NCI-H748 treated with DMSO at 0.1 percent for 48 hours (cell line): ENCODE results near the gene NEURL1B.

Experiments
- DNase-seq: peaks from one replicate; lab custom pipeline; 2025; lab: John Stamatoyannopoulos, UW

Gene NEURL1B

DNA sequence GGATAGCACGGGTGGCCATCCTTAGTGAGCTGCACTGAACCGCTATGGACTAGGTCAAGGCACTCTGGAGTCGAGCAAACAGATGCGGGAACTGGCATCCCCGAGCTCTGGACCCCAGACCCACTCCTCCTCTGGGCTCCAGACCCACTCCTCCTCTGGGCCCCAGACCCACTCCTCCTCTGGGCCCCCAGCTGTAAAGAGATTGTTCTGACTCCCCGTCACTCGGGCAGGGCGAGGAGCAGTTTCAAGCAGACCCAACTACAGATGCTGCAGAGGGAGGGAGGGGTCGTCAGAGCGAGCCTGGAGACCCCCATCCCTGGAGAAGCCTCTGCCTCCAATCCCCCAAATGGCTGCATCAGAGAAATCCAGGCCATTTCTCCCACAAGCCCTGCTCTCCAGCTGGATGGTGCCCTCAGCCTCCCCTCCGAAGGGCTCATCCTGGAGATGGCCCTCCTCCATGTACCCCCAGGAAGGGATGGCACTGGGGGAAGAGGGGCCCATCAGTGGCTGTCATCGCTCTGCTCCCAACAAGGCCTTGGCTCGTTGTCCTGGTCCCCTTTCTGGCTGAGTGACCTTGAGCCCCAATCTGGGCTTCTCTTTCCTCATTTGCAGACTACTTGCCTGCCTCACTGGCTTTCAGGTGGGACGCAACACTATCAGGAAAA, 91.3 kb downstream of the NEURL1B start:
- no peak for DNase-seq

DNA sequence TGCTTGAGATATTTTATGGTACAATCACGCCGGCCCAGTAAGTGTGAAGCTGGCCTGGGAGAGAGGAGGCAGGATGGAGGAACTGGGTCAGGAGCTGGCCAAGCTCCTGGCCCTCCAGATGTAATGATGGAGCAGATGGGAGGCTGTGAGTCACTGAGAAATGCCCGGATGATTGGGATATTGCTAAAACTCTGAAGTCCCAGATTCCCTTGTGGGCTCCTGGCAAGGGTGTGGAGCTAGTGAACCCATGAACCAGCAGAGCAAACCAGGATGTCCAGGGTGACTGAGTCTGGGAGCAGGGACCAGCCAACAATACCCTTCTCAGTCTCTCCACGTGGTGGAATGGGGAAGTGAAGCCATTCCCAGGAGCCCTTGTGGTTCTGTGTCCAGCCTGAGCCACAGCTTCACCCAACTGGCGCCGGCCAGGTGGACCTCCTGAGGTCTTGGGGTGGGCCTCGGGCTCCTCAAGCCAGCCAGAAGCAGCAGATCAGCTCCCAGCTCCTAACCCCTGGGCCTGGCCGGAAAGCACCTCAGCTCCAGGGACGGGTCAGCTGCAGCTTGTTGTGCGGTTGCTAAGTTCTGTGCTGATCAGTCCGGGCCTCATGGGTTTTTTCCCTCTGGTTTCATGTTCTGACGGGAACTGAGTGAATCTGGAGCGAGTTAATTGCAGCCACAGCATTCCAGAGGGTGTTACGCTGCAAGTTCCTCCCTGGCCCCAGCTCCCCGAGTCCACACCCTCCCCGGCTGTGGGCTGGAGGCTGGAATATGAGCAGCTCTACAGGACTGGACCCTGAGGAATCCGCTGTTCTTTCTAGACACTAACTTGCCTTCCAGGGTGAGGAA, 92.3 kb downstream of the NEURL1B start:
- no peak for DNase-seq

DNA sequence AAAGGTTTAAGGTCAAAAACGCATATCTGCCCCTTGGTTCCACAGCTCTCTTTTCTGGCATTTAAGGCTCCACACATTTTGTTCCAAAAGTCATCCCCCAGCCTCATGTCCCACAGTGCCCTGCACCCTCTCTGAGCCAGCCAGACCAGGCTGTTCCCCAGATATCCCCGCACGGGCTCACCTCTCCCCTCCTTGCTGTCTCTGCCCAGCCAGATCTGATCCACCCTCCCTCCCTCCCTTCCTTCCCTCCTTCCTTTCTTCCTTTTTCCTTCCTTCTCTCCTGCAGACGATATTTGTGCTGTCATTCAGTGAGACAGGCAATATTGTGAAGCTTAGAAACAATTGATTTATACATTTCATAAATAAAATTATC, 92.9 kb downstream of the NEURL1B start:
- DNase-seq, result no peak

DNA sequence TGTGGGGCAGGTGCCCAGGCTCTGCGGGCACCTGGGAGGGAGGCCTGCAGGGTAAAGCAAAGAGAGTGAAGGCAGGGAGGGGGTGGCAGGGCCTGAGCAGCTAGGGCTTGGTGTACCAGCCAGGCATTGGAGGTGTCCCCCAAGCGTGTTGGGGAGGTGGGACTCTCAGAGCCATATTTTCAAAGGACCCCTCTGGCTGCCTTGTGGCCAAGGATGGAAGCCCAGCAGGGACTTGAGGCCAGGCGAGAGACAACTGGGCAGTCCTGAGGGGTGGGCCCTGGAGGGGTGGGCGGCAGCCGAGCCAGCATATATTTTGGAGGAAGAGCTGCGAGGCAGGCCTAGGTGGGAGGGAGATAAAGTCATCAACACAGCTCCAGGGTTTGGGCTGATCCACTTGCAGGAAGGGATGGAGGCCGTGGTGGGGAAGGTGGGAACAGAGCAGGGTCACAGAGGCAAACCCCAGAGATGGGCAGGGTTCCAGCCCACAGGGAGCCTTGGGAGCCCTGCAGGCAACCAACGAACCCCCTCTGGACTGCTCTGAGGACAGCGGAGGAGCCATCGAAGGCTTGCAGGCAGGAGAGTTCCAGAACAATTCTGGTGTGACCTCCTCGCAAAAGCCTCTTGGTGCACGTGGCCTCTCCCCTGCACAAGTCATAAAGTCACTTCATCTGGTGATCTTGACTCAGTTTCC, 94.2 kb downstream of the NEURL1B start:
- DNase-seq, result no peak

DNA sequence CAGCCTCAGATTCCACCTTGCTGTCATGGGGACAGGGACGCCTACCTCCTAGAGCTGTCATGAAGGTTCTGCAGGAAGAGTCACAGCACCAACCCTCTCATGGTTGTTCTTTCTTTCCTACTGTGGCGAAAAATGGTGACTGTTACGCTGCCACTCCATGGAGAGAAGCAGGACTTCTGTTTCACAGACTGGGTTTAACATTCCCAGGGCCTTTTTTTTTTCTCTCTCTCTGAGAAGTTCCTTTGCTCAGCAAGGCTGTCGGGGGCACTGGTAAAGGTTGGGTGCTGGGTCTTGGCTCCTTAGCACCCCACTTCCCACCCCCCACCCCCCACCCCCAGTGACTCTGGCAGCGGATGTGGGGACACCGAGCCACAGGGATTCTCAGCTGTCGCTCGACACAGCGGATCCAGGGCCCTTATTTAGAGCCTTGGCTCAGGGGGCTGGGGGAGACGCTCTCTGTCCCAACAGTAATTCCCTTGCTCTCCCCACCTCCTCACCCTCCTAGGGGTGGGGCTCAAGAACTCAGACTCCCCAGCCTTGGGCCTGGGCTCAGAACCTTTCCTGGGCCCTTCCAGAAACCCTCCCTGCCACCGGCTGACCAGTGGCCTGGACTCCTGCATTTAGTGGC, 95.6 kb downstream of the NEURL1B start:
- DNase-seq, result no peak

DNA sequence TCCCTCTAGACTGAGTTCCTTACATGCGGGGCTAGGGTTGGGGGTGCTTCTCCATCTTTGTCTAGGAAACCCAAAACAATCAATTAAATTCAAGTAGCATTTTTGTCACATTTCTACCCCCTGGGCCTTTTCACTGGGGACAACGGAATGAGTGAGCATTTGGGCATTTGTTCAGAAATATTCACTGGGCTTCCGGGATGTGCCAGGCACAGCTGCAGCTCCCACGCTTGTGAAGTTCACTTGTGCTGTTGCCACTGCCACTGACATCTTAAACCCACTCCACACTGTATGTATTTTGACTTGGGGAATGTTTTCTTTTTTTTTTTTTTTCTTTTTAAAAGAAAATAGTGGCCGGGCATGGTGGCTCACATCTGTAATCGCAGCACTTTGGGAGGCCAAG, 98.3 kb downstream of the NEURL1B start:
- DNase-seq, result no peak

DNA sequence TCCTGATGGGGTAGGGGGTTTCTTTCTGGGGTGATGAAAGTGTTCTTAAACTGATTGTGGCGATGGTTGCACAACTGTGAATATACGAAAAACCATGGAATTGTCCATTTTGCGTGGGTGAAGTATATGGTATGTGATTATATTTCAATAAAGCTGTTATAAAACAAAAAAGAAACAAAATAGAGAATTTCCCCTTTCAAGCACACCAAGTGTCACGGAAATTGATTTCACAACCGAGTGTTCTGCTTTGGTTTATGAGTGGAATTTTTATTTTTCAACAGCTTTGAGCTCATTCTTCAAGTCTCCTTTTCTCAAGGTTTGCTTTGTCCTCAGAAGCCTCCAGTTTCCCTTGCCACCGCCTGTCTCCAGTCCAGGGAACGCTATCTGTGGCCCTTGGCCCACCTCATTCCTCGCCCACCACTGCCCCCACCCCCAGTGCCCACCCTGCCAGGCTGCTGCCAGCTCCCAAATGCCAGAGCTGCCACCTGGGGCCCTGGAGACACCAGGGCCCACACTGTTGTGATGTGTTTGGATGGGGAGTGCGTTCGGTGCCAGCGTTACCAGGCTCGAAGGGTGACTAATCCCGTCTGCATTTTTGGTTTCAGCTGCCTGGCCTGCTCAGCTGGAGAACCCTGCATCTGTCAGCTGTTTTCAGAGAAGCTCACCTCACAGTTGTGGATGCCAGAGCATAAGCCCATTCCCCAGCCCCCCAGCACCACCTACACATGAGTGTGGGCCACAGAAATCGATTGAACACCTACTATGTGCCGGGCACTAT, 99.6 kb downstream of the NEURL1B start:
- DNase-seq, result no peak
